Stimulated activated CD8-positive, alpha-beta memory T cell treated with anti-CD3 and anti-CD28 coated beads, Interleukin-7, amount 100 ng/mL, for 1 hour (primary cell): ENCODE results near the gene EMILIN2.
"Not testable (repeated sequence)": the region's sequence is repeated elsewhere in the genome, so short reads cannot be mapped to it uniquely, and the experiment has no call there.

Experiments
- DNase-seq, 2 donors: peaks; one replicate each; pipeline ENCODE4 v3.0.0-alpha.2; 2020; ENCODE audit warnings: low read depth in 2 of 2

EMILIN2 gene

DNA sequence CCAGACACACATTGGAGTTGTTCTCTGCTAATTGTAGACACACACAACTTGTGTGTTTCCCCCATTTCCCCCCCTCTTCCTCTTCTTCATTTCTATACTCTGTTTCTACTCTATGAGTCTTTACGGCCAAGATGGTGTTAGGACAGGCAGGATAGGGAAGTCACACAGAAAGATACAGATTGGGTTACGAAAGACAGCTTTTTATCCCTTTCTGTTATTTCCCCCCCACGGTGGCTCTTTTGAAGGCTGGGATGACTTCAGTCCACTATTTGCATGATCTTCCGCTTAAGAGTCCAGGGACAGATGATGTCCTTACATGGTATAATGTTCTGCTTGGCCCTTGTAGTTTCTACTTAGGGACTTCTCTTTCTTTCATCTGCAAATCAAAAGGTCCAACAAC, 1.6 kb upstream of the EMILIN2 start:
- no peak for DNase-seq

DNA sequence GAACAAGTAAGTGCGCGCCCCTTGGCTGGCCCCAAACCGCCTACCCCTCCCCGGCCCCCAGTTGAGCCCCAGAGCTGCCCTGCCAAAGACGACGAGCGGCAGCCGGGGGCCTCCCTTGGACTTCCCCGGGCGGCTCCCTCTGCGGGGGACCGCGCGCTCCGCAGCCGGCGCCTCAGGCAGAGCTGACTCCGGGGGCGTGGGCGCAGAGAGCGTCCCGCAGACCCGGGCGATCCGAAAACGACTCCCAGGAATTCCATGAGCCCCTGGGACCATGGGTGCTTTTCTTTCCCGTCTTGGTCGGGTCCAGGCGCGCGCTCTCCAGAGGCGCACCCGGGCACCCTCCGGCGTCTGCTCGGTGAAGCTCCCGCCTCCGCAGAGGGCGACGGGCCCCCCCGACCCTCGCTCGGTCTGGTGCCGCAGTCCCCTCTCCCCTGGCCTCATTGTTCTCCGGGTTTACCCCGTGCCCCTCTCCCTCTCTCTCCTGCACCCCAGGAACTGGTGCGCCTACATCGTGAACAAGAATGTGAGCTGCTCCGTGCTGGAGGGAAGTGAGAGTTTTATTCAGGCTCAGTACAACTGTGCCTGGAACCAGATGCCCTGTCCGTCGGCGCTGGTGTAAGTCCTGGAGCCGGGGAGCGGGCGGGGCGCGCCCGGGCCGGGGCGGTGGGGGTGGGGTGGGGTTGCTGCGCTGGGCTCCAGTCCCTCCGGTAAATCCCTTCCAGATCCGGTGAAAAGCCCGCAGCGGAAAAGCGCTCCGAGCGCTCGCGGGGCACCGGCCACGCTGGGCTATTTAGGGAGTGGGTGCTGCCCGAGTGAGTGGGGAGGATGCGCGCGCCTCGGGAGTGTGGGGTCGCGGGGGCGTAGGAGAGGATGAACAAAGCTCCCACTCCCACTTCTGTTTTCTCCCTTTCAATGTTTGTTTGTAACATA, 776 bp downstream of the EMILIN2 start:
- no peak for DNase-seq

DNA sequence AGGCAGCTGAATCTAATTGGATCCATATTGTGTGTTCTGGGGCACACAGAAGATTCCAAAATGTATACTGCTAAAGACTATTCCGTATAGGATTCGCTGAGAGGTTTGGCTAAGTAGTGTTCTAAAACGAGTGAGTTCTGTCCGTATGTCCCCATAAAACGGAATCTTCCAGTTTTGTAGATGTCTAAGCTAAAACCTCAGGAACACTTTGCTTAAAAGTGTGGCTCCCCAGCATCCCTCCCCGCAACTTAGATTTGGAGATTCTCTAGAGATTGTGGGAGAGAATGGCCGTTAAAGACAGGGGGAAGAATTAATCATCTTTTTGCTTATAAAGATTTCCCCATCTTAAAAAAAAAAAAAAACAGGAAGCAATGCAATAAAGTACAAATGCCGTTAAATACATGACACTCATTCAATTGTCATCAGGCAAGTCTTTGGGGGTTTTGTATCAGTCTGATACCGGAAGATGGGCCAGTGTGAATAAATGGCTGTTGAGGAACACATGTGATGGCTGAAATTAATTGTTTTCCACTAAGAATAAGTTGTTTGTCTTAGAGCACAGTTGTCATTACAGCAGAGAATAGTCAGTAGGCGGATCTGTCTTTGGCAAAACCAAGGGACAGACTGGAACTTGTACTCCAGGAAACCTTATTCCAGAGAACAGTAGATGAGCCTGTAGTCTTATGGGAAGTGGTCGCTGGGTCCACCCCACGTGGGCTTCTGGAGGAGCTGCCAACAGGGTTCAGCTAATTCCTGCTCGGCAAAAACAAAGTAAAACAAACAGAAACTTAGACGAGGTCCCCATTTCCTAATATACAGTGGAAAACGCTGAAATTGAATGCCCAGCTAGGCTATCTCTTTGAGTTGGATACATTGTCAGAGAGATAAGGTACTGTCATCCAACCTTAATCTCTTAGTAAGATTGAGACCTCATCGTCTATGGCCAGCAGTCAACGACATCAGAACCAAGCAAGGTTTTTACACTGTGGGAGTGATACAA, 1.7 kb downstream of the EMILIN2 start:
- no peak for DNase-seq

DNA sequence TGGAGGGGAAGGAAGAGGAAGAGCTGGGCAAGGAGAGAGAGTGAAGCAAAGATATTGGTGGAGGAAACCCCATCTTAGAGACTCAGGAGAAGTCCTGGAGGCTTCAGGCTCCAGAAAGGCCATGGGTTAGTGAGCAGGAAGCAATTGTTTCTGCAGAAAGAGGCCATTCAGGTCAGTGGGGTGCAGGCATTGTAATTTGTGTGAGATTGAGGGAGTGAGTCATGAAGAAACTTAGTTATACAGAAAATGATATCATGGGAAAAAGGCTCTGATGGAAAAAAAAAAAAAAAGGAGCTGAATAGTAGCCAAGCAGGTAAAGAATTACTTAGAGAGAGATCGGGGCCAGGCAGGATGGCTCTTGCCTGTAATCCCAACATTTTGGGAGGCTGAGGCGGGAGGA, 4.0 kb downstream of the EMILIN2 start:
- DNase-seq: no peak

DNA sequence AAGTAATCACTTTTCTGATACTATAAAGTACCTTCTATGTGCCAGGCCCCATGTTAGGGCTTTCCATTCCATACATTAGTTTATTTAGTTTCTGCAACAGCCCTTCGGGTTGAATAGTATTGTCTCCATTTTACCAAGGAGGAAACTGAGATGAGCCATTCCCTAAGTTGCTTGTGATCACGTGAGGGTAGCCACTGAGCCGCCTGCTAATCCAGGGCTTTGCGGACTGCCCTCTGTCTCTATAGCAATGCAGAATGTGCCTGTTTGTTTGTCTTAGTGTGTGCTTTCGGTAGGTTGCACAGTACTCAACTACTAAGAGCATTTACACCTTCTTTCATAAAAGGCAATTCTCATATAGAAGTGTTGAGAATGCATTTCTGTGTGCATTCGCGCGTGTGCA, 5.0 kb downstream of the EMILIN2 start:
- no peak for DNase-seq

DNA sequence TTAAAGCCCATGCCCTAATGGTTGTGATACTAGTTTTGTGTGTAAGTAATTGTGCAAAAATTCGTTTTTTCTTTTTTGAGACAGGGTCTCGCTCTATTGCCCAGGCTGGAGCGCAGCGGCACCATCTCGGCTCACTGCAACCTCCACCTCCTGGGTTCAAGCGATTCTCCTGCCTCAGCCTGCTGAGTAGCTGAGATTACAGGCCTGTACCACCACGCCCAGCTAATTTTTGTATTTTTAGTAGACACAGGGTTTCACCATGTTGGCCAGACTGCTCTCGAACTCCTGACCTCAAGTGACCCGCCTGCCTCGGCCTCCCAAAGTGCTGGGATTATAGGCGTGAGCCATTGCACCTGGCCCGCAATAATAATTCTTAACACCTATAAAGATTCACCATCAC, 5.7 kb downstream of the EMILIN2 start:
- DNase-seq: not testable (repeated sequence)

DNA sequence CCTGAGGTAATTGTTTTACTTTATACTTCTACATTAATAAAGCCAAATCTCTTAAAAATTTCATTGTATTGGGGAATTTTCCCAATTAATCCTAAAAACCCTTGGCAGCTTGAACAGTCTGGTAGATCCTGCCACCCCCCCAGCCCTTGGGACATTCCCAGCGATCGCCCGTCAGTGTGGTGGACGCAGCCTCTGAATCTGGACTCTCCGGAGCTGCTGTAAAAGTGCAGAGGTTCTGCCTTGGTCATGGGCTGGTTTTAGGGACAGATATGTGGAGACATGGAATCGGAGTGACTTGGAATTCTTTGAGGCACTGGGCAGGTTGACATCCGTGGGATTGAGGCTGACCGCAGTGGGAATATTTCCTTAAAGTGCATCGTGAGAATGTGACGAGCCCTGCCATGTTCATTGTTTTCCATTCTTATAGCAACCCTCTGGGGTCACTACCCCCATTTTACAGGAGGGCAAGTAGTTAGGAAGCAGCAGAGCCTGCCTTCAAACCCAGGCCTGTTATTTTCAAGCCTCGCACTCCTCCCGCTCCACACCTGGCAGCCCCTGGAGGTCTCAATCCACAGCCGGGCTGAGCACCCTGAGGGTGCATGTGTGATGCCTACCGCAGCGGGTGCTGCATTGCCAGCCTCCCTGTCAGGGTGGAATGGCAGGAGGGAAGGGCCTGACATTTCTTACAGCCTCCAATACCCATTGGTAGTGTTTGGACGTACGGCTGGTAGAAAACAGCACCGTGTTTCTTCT, 6.5 kb downstream of the EMILIN2 start:
- no peak for DNase-seq

DNA sequence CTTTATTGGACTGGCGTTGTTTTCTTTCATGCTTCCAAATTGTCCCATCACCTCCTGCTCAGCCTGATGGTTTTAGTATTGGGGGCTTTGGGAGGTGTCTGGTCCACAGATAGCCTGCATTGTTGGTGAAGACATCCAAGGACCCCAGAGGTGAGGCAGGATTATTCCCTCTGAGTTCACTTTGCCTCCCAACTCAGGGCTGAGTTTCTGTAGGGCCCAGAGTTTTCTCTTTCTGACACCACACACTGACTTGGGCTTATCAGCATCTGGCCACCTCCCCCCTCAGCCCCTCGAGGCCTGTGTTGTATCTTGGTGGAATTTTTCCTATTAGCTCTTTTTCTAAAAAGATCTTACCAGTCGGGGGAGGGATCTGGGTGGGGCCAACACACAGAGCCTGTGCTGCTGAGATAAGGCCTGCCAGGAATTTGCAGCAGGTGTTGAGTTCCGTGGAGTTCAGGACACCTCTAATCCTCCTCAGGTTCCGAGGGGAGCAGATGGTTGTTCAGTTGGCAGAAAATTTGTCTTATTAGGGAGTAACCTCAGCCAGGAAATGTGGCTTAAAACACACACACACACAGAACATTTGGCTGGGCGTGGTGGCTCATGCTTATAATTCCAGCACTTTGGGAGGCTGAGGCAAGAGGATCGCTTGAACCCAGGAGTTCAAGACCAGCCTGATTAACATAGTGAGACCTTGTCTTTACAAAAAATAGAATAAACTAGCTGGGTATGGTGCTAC, 7.3 kb downstream of the EMILIN2 start:
- no peak for DNase-seq

DNA sequence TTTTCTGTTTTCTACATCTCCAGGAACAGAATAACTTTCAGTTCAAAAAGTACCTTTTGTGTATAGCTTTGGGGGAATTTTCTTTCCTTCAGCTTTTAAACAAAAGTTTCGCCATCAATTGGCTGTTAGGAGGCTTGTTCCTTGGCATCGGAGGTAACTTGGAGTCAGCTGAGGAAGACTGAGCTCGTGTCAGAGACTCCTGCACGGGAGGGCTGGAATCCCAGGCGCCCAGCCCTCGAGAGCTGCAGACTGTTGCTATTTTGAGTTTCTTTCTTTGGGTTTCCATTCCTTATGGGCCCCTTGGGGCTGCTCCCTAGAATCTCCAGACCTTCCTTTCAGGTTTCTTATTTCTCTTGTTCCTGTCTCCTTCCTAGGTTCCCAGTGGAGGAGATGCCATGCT, 8.1 kb downstream of the EMILIN2 start:
- DNase-seq: no peak

DNA sequence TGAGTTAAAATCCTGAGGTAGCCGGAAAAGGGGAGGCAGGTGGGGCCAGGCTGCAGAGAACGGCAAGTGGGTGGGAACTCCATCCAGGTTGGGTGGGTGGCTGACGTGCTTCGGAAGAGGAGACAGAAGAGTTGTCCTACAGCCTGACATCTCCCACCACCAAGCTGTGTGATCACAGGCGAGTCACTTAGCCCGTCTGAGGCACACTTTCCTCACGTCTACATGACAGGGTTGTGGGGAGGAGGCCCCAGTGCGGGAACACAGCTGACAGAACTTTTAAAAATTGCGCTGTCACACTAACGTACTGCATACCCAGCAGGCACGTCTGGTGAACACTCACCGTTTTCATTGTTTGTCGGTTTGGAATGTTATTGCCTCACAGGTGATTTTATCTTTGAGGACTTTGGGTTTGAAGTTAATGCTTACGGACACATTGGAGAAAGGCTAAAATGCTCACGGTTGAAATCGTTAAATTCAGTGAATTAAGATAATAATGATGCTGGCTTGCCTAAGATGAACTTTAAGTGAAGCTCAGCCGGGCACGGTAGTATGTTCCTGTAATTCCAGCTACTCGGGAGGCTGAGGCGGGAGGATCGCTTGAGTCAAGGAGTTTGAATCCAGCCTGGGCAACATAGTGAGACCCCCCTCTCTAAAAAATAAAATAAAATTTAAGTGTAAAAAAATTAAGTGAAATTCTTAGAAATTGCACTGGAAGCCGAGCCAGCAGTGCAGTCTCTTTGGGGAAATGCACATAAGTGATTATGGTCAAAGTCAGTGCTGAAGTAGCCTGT, 8.9 kb downstream of the EMILIN2 start:
- no peak for DNase-seq

DNA sequence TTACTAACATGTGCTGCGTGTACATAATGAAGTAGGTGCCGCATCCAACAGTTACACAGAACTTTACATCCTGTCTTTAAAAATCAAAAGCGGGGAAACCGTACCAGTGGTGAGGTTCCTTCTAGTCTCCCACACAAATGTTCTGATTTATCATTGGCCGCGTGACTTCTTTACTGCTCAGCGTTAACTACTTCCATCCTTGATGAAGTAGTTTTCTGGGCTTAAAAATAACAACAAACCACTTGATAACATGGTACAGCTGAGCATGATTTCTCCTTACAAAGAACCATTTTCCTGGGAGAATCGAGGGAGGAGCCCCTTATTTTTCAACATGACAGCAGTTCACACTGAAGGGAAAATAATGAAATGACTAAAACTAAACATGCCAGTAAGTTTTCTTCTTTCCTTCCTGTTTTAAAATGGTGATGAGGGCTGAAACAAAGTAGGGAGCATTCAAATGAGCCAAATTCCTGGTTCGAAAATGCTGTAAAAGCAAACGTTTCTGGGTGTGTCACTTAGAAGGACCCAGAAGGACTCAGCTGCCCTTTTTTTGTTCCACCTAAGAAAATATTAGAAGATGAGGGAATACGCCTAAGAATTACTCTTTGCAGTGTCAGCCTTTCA, 9.9 kb downstream of the EMILIN2 start:
- DNase-seq: no peak

DNA sequence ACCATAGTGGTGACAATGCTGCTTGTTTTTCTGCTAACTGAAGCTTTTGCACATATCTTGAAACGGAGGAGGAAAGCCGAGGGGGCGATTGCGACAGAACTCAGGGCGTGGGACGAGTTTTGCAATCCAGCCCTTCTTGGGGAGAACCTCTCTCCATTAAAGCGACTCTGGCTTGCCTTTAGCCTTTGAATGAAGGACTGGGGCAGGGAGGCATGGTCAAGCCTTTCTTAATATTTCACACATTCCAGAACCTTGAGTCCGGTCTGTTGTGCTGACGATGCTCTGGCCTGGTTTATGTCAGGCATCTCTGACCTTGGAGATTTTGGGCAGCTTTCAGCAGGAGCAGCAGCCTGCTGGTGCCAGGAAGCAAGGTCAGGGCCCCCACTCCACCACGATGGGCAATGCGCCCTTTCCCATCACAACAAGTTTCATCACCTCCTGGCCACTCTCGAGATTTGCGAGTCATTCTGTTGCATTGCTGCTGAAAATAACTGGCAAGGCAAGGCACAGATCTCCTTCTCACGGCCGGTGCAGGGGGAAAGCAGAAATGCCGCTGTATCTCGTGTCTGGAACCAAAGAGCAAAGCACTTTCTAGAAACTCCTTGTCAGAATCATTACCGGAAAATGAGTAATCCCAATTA, 10.8 kb downstream of the EMILIN2 start:
- DNase-seq: no peak

DNA sequence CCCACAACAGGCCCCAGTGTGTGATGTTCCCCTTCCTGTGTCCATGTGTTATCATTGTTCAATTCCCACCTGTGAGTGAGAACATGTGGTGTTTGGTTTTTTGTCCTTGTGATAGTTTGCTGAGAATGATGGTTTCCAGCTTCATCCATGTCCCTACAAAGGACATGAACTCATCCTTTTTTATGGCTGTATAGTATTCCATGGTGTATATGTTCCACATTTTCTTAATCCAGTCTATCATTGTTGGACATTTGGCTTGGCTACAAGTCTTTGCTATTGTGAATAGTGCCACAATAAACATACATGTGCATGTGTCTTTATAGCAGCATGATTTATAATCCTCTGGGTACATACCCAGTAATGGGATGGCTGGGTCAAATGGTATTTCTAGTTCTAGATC, 13.6 kb downstream of the EMILIN2 start:
- DNase-seq: not testable (repeated sequence)

DNA sequence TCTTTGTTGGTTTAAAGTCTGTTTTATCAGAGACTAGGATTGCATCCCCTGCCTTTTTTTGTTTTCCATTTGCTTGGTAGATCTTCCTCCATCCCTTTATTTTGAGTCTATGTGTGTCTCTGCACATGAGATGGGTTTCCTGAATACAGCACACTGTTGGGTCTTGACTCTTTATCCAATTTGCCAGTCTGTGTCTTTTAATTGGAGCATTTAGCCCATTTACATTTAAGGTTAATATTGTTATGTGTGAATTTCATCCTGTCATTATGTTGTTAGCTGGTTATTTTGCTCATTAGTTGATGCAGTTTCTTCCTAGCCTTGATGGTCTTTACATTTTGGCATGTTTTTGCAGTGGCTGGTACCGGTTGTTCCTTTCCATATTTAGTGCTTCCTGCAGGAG, 17.2 kb downstream of the EMILIN2 start:
- DNase-seq: not testable (repeated sequence)

DNA sequence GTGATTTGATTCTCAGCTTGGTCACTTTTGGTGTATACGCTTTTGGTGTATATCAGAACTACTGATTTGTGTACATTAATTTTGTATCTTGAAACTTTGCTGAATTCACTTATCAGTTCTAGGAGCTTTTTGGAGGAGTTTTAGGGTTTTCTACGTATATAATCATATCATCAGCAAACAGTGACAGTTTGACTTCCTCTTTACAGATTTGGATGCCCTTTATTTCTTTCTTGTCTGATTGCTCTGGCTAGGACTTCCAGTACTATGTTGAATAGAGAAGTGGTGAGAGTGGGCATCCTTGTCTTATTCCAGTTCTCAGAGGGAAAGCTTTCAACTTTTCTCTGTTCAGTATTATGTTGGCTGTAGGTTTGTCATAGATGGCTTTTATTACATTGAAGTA, 19.7 kb downstream of the EMILIN2 start:
- not testable (repeated sequence) for DNase-seq

DNA sequence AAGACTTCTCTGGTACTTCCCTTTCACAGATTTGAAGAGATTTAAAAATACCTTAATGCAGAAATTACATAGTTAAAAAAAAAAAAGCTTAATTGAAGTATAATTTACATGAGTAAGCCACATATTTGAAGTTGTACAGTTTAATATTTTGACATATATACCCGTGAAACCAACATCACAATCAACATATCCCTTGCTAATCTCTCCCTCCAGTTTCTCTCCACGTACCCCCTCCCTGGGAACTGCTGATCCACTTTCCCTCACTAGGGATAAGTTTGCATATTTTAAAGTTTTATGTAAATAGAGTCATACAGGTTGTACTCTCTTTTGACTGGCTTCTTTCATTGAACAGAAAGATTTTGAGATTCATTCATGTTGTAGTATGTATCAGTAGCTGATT, 22.4 kb downstream of the EMILIN2 start:
- DNase-seq: no peak

DNA sequence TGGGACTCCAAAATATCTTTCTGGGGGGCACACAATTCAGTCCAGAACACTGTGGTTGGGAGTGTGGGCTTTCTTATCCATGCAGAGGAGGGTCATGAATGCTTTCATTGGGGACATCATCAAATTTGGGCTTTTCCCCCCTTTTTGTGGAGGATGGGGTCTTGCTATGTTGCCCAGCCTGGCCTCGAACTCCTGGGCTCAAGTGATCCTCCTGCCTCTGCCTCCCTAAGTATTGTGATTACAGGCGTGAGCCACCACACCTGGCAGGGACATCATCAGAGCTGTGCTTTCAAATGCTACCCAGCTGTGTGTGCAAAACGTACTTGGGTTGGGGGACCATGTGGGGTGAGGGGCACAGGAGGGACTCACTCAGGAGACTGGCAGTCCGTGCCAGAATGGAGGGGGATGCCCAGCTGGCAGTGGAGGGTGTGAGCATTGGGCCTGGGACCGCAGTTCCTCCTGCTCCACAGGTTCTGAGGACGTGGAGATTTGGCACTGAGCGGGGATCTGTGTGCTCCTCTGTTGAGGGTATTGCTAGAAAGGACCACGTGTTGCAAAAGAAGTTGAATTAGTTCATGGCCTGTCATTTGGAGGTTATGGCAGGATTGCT, 24.4 kb downstream of the EMILIN2 start:
- no peak for DNase-seq

DNA sequence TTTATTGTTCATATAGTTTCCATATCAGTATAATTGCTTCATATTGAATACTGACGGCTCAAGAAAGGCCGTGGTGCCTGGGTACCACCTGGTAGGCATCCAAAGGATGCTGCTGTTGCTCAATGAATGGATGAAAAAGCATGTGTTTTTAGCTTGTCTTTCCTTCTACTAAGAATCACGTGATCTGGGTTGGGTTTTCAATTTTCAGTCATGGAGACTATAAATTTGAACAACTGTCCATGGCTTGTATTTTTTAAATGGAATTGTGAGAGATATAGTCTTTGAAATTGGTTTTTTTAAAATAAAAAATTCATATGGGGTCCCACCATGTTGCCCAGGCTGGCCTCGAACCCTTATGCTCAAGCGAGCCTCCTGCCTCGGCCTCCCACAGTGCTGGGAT, 25.3 kb downstream of the EMILIN2 start:
- no peak for DNase-seq

DNA sequence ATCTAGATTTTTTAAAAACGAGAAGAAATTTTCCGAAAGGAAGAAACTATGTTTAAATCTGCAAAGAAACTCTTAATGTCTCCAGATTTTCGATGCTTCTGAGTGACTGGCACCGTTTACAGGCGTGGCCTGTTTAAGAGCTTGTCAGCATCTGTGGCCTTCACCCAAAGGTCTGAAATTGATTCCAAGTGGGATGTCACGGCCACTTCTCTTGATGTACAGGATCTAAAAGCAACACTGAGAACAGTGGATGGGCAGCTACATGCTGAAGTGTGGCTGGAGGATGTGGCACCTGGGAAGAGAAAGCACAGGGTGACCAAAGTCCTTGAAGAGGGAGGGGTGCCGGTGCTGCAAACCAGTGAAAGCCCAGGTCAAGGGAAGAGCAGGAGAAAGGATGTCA, 28.0 kb downstream of the EMILIN2 start:
- DNase-seq: no peak
